ENCODE data around the gene DNMT1.
A peak's percentile ranks its signal among the peaks of the same experiment; 100 is the strongest.

The DNMT1 gene

DNA sequence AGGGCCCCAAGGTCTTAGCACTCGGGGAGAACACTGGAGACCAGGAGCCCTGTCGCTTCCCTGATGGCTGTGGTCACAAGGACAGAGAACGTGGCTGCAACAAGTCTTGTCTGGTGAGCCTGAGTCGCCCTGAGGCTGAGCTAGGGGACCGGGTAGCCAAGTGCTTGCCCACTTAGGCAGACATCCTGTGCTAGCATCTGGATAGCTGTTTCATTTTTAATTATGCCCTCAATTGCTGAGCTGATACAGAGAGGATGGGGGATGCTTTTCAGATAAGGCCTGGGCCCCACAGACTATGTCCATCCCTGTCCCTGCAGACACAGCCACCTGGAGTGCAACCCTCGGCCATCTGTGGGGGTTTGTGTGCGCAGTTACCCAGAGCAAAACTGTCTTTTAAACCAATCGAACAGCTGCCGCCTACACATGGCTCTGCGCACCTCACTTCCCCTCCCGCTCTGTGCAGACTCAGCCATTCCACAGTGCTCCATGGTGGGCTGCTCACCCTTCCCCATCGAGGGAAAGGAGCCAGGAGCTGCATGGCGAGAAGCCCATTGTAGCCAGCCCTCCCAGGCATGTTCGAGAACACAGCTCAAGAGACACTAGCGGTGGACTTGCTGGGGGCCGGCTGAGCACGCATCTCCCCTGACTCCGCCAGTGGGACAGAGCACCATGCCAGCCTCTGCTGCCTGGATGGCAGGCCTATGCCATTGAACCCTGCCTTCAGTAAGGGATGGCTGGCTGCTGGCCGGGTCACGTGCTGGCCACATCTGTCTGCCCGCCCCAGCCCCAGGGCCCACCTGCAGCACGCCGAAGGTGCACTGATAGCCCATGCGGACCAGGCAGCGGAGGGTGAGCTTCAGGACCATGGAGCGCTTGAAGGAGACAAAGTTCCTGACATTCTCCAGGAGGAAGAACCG is 55.6 kb downstream of the DNMT1 start:
- DNase-seq: no peak

DNA sequence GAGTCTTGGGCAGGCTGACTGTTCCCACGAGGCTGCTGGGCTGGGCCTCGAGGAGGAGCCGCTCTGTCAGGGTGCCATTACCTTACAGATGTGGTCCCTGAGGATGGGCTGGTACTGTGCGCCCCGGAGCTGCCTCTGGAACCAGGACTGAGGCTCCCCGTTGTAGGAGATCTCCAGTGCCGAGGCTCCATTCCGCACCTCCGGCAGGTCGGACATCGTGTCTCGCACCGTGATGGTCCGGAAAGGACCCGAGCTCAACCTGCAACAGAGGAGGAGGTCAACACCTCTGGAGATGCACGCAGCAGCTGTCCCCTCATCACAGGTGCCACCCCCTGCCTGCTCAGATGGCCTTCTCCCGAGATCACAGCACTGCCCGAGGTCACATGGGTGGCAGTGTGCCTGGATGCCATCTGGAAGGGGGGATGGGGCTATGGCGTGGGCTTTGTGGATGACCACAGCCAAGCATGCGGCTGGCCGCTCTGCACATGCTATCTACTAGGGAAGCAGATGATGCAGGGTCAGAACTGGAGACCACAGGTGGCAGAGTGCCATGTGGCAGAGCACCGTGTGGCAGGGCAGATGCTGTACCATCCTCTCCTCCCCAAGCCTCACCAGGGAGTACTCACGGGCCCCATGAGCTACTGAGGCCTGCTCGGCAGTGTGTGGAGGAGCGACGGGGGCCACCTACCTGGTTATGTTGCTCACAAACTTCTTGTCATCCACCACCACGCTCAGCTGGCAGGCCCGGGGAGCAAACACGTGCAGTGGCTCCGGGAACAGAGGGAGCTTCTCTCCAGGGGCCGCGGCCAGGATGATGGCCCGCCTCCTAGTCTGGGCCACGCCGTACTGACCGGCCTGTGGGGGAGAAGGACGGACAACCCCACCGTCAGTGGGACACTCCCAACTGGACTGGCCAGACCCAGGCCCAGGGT is 56.7 kb downstream of the DNMT1 start:
- DNase-seq: no peak

DNA sequence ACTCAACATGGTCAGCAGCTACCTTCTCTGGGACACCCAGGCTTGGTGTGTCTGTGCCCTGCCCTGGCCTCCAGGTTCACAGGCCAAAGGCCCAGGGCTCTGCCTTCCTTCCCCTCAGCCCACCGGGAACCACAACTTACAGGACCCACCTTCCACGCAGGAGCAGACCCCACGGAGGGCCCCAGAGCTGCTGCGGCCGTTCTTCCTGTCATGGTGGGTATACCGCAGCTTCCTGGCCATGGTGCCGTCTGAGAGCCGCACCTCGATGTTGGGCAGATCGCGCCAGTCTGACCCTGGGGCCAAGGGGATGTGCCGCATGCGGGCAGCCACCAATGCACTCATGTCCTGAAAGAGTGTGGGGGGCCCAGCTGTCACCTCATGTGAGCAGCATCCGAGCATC is 57.8 kb downstream of the DNMT1 start:
- no peak for DNase-seq

DNA sequence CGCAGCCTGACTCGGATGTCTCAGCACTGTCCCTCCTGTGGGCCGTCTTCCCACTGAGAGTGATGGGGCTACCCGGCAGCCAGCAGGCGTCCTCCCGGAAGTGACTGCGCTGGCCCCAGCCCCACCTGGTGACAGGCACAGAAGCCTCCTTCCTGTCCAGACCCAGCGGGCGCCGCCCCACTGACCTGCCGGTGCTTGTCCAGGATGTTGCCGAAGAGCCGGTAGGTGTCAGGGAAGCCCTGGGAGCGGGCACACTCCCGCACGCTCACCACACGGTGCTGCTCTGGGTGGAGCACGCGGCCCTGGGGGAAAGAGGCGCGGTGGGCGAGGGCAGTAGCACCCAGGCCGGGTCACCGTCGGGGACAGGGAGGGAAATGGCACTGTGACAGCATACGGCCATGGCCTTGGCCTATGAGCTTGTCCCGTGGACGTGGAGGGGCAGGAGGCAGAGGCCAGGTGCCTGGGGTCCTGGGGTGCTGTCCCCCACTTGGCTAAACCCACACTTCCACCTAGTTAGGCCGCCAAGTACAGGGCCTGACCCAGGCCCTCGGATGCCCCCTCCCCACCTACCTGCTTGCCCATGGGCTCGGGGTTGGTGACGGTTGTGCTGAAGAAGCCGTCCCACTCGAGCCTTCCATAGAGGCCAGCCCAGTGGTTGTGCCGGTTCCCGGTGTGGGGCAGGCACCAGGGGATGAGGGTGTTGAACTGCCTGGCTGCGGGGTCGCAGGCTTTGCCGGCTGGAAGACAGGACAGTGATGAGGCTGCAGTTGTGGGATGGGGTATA is 59.0 kb downstream of the DNMT1 start:
- DNase-seq: no peak

DNA sequence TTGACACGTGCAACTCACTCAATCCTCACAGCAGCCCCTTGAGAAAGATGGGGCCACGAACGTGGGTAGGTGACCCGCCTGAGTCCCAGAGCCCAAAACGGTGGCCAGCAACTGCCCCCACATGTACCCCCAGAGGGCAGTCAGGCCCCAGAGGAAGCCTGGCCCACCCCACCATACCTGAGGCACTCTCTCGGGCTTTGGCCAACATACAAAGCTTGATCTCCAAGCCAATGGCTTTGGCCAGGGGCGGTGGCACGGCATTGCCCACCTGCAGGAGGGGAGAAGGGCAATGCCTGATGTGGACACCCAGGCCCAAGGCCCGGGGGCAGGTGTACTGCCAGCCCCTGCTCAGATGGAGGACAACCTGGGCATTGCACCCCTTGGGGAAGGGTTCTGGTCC is 60.7 kb downstream of the DNMT1 start:
- no peak for DNase-seq

DNA sequence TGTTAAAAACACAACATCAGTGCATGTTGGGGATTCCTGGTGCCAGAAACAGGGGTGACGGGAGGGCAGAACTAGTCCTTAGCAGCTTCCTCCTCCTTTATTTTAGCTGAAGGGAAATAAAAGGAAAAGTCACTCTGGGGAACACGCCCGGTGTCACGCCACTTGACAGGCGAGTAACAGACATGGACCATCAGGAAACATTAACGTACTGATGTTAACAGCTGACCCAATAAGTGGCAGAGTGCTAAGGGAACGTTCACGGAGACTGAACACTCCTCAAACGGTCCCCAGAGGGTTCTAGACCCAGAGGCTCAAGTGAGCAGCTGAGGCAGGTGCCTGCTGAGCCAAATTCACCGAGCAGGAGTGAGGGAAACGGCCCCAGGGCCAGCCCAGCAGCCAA is 61.2 kb downstream of the DNMT1 start:
- DNase-seq: no peak

DNA sequence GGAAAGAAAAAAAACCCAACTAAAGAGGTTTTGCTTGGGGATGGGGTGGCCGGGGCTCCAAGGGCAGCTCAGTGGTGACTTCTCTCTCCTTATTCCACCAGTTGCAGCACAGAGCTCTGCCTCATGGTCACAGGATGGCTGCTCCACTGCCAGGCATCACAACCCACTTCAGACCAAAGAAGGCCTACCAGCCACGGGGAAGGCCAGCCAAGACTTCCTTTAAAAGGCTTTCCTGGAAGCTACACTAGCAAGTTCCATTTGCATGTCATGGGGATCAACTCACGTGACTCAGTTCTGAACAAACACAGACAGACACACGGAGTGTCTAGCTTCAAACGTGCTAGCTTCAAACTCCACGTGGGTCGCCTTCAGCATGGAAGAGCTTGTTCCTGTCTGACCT is 61.8 kb downstream of the DNMT1 start:
- DNase-seq: no peak

DNA sequence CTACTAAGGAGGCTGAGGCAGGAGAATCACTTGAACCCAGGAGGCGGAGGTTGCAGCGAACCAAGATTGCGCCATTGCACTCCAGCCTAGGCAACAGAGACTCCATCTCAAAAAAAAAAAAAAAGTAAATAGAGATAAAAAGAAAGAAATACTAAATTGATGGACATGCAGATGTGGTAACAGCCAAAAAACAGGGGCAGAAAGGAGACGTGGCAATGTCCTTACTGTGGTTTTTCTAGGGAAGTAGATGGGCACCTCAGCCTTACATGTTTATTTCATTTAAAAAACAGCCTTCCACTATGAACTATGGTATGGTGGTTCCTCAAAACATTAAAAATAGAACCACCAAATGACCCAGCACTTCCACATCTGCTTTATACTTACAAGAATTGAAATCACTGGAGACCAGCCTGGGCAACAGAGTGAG is 68.5 kb downstream of the DNMT1 start:
- DNase-seq: no peak

DNA sequence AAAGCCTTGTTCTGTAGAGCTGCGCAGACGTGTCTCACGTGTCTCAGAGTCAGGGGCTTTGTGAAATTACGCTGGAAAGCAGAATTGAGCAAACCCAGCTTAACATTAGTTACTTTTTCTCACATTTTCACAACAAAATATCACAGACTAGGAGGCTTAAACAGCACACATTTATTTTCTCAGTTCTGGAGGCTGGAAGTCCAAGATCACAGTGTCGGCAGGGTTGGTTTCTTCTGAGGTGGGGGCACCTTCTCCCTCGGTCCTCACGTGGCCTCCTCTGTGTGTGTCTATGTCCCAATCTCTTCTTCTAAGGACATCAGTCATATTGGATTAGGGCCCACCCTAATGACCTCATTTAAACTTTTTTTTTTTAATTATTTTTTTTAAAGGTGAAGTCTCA is 70.3 kb downstream of the DNMT1 start:
- no peak for DNase-seq

DNA sequence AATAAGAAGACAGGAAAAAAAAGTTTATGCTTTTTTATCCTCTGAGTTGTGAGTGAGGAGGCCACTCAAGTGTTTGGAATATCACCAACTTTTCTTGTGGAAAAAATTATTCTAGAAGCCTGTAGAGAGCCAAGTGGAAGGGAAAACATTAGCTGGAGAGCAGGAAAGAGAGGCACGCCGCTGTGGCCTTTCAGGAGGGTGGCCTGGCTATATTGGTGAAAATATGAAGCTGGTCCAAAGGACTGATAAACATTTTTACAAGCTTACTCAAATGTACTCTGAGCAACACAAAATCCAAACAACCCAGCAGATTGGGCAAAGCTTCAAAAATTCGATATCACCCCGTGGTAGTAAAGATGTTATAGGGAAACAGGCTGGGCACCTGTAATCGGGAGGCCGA is 72.7 kb downstream of the DNMT1 start:
- DNase-seq: no peak

DNA sequence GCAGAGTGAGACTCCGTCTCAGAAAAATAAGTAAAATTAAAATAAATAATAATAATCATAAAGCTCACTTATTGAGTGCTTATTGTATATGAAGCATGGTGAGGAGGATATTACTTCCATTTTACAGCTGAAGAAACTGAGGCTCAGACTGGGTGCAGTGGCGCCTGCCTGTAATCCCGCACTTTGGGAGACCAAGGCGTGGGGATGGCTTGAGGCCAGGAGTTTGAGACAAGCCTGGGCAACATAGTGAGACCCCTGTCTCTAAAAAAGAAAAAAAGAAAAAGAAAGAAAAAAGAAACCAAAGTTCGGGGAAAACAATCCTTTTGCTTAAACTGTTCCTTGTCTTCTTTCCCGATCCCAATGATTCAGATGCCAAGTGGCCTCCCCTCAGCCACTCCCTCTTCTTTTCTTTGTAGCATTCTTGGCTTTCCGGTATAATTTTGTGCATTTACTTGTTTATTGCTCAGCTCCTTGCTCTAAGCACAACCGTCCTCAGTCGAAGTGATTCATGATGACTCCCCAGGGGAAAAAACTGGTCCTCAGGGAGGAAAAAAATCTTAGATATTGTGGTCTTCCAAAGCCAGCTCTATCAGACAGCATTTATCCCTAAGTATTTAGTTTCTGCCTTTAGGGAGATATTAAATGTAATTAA is 74.1 kb downstream of the DNMT1 start:
- DNase-seq: peak; percentile 91

DNA sequence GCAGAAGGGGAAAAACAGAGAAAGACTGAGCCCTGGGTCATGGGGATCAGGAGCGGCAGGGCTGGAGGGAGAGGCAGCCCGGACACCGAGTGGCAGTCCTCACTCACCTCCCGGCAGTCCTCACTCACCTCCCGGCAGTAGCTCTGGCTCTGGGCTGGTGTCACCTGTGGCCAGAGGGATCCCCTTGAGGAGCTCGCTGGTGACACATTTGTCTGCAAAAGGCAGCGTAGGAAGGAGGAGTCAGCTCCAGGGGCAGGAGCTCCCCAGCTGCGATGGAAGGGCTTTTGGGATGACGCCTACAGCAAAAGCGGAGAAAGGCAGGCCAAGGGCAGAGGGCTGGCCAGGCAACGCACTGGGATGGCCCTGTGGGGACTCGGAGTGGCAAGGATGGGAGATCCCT is 75.8 kb downstream of the DNMT1 start:
- DNase-seq: no peak

DNA sequence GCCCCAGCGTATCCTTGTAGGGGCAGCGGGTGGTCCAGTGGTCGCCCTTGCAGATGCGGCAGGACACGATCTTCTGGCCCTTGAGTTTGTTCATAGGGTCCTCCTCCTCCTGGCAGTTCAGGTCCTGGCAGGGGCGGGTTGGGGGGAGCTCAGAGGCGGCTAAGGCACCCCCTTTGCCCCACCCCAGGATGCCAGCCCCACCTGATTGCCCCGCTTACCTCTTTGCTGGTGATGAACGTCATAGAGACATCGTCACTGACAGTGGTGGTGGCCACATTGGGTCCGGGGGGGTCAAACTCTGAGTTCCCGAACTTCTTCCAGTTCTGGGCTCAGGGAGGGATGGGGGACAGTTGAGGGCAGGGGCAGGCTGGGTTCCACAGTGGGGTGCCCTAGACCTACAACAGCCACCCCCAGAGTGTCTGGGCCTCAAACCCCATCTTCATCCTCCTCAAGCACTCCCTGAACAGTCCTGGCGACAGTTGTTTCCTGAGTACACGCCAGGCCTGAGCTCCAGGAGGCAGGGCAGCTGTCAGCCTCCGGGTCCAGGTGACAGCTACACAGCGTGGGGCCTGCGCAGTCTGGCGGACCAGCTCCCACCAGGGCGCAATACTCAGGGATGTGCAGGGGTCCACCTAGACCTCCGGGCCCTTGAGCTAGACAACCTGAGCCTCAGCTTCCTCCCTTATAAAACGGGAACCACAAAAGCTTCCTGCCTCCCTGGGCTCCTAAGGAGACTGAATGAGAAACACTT is 77.7 kb downstream of the DNMT1 start:
- DNase-seq: no peak

DNA sequence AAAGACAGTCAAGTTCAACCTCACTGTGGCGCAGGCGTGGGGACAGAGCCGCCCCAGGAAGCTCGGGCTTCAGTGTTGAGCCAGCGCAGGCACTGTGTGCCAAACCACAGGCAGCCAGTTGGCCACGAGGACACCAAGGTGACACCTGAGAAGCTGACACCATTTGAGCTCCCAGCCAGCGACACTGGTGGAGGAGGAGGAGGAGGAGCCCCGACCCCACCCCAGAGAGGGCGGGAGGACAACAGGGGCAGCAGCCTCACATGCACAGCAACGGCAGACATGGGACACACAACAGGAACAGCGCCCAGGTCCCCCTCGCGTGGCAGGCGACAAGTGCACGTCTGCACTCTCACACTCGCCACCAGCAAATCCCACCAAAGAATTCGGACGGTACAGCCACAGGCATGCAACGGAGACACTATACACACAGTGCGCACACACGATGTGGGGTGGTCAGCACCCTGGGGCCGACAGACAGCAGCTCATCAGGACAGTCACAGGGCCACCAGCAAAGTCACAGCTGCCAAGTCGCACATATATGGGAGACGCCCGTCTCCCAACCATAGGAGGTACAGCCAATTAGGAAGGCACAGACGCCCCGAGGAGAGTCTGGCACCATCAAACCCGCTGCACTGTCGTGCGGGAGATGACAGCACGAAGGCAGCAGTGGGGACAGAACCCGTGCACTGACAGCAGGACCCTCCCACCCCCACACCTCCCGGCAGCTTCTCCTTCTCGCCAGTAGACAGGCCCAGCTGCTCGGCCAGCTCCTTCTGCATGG is 78.5 kb downstream of the DNMT1 start:
- DNase-seq: no peak

DNA sequence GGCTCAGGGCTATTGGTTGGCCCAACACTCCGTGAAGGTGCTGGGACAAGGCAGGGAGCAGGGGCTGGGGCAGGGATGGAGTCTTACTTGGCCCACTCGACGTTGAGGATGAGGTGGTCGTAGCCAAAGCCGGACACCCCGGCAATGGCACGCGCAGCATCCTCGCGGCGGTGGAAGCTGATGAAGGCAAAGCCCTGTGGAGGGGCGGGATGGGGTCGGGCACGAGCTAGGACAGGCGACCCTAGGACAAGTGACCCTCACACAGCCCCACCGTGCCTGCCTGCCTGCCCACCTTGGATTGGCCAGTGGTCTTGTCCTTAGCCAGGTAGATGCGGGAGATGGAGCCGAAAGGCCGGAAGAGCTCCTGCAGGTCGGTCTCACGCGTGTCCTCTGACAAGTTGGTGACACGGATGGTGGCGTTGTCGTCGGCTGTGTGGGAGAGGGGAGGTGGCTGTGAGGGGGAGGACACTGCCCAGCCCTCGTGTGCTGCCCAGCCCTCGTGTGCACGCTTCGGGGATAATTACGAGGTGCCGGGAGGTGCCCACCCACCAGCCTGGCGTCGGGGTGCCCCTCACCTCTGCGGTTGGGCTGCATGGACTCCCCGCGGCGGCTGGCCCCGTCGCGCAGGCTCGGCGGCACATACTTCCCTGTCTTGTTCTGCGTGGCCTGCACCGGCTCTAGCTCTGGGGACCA is 79.2 kb downstream of the DNMT1 start:
- DNase-seq: no peak

DNA sequence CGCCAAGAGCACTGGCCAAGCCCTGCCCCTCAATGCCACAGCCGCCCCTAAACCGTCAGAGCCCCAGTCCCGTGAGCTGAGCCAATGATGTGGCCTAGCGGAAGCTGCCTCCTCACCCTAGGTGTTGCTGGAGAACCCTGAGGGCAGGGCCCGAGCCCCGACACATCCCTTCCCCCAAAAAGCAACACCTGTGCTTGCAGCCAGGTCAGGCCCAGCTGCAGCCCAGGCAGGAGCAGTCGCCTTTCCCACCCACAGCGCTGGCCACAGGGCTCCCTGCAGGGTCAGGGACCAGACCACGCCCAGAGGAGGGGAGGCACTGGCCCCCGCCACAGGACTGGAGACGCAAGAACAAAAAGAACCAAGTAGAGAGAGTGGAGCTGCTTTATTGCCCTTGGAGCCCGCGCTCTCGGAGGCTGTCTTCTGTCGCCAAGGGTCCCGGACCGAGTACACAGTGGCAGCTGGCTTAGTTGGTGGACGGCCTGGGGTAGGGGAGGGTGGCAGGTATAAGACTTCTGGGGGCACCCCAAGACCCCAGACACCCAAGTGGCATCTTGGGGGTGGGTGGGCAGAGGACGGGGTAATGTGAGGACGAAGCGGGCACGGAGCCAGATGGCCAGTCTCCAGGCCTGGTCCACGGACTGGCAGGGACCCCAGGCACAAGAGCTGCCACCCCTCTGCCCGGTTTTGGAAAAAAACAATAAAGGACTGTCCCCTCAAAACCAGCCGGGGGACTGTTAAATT is 79.9 kb downstream of the DNMT1 start:
- DNase-seq: no peak

DNA sequence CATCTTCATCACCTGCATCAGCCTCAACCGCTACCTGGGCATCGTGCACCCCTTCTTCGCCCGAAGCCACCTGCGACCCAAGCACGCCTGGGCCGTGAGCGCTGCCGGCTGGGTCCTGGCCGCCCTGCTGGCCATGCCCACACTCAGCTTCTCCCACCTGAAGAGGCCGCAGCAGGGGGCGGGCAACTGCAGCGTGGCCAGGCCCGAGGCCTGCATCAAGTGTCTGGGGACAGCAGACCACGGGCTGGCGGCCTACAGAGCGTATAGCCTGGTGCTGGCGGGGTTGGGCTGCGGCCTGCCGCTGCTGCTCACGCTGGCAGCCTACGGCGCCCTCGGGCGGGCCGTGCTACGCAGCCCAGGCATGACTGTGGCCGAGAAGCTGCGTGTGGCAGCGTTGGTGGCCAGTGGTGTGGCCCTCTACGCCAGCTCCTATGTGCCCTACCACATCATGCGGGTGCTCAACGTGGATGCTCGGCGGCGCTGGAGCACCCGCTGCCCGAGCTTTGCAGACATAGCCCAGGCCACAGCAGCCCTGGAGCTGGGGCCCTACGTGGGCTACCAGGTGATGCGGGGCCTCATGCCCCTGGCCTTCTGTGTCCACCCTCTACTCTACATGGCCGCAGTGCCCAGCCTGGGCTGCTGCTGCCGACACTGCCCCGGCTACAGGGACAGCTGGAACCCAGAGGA is 80.6 kb downstream of the DNMT1 start:
- DNase-seq: no peak

DNA sequence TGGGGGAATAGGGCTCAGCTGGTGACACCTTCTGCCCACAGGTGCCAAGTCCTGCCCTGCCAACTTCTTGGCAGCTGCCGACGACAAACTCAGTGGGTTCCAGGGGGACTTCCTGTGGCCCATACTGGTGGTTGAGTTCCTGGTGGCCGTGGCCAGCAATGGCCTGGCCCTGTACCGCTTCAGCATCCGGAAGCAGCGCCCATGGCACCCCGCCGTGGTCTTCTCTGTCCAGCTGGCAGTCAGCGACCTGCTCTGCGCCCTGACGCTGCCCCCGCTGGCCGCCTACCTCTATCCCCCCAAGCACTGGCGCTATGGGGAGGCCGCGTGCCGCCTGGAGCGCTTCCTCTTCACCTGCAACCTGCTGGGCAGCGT is 81.2 kb downstream of the DNMT1 start:
- no peak for DNase-seq

Data from fibroblast of skin of right quadriceps (primary cell).